Glomerular visceral epithelial cell (primary cell): ENCODE results near the gene TCP1.
"Not testable (repeated sequence)": the region's sequence is repeated elsewhere in the genome, so short reads cannot be mapped to it uniquely, and the experiment has no call there.

Source experiments
- DNase-seq: peaks from one replicate; pipeline ENCODE4 v3.0.0-alpha.2; 2016; ENCODE audit errors: extremely low spot score

The TCP1 gene

DNA sequence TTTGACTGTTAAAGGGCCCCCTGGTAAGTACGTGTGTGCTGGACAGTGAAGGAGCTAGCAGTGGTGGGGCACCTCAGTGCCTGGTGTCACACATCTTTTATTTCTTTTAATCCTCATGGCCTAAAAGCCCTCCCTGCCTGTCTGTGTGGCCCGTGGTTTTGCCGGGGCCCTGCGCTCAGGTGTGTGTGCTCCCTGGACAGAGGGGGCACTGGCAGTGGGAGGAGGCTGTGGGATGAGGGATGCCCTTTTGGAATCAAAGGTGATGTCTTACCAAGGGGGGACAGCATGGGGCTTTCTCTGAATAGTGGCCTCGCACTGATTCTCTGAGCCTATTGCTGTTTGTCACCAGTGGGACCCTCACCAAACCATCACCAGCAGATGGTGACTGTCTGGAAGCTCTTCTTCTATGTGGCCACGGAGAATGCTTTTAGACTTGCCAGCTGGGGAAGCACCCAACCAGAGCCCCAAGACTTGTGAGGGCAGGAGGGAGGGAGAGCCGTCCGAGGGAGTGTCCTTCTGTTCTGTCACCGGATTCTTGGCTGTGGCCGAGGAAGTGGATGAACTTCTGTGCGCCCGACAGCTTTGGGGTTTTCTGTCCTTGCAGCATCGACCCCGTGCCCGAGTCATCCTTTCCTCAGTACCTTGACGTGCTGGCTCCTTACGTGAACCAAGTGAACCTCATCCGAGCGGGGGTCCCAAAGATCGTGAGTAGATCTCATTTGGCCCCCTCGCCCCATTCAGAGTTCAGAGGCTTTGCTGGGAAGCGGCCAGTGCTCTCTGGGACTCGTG, 28.7 kb upstream of the TCP1 start:
- DNase-seq = no peak

DNA sequence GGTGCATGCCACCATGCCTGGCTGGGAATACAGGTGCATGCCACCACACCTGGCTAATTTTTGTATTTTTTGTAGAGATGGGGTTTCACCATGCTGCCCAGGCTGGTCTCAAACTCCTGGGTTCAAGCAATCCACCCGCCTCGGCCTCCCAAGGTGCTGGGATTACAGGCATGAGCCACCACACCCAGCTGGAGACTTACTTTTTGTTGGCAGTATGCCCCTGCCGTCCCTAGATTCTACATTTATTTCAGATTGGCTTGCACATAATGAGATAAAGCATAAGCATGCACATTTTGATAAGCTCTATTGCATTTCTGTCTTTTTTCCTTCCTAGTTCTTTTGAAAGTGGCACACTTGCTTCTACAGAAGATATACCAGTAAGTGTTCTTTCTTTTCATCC, 27.4 kb upstream of the TCP1 start:
- not testable (repeated sequence) for DNase-seq

DNA sequence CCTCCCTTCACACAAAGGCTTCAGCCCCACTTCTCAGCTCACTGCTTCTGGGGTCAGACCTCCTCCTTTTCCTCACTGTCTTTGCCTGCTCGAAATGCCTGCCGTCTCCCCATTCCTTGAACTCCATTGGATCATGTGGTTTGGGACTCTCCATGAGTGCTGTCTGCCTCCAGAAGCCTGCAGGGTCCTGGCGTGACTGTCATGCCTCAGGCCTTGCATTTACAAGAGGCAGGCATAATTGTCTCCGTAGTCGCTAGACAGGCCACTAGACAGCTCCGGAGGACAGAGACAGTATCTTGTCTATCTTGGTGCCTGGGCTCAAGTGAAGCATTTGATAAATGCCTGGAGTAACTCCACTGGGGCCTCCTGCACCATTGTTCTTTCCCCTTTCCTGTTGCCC, 26.0 kb upstream of the TCP1 start:
- no peak for DNase-seq

DNA sequence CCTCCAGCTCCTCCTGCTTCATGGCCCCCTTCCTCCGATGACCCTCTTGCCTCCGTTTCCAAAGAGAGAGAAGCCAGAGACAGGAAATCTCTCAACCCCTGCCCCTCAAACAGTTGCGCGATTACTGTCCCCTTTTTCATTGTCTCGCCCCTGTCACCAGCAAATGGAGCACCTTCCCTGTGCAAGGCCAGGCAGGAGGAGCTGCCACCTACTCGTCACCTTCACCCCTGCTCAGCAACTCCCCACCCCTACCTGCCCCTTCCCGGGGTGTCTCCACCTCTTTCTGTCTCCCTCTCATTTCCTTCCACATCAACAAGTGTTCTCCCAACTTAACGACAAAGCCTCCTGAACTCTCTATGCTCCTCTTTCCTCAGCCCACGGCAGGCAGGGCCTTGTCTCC, 24.4 kb upstream of the TCP1 start:
- no peak for DNase-seq

DNA sequence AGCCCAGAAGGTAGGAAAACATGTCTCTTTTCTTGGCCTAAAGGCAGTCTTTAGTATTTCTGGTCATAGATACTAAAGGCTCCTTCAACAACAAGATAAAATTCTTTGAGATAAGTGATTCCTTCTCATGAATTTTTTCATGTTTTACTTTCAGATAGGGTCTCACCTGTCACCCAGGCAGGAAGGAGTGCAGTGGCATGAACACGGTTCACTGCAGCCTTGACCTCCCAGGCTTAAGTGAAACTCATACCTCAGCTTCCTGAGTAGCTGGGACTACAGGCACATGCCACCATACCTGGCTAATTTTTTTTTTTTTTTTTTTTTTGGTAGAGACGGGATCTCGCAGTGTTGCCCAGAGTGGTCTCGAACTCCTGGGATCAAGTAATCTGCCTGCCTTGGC, 19.7 kb upstream of the TCP1 start:
- DNase-seq = no peak

DNA sequence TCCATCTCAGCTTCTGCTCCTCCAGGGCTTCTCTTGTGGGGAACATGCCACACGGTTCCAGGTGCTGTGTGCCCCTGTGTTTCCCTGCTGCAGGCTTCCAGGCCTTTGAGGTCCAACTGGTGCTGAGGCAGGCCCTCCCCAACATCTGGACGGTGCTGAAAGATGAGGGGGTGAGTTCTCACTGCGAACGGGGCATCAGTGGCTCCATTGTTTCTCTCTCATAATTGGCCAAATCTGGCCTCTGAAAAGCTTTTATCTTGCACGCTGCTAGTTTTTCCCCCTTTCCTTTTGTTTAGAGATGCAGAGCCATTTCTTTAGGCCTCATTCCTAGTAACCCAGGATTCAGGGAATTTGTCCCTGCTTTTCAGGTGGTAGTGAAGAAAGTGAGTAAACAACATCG, 19.2 kb upstream of the TCP1 start:
- no peak for DNase-seq

DNA sequence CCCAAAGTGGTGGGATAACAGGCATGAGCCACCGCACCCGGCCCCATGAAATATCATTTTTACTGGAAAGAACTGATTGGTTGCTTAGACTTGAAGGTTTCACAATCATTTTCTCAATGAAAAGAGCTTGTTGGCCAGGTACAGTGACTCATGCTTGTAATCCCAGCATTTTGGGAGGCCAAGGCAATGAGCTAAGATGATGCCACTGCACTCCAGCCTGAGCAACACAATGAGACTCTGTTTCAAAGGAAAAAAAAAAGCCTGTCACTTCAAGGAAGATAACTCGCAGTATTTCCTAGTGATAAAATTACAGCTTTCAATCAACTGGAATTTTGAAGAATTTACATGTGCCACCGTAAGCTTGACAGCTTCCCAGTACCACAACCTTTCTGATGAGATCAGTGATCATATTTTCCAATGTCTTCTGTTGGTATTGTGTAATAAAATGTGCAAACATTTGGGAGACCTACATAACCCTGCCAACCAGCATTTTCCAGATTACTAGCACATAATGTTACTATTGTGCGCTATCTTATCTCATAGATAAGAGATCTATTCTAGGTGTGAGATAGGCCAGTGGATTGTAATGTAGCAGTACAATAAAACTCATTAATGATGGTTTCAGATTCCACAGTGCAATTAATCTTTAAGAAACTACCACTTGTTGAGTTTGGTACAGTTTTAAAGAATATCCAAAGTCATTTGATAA, 17.9 kb upstream of the TCP1 start:
- no peak for DNase-seq

DNA sequence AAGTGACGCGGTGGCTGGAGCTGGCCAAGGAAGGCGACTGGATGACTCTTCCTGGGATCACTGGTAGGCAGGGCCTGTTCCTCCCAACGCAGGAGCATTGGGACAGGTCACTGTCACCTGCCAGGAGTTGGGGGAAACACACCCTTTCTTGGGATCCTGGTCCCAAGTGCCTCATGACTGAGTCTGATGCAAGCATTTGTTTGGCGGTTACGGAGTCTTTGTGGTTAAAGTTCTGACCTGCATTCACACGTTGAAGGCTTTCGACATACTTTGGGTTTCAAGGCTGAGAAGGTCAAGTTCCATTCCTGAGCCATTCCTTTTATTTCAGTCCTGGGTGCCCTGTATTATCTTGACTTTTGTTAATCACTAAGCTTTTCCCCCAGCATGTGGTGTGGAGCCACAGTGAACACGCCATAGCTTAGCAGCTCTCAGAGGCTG, 16.6 kb upstream of the TCP1 start:
- DNase-seq = peak; percentile 19

DNA sequence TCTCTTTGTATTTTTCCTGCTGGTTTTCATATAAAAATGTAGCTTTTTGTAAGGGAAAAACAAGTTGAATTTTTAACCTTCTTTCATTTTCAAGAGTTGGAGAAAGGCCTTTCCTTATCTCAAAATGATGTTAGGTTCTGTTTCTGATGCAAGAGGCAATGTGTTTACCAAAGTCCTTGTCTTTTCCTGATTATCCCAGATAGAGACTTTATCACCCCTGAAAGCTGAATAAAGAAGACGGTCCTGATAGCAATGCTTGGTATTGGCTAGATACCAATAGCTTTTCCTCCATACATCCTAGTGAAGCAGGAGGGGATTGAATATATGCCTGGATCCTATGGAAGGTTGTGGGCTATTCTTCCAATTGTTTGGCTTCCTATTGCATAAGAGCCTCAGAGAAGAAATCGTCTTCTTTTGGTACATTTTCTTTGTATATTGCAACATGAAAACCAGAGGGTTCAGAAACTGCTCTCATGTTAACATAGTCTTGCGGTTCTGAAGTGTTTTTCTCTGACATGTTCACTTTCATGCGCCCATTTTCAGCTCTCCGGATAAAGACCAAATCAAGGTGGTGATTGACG, 16.1 kb upstream of the TCP1 start:
- DNase-seq = no peak

DNA sequence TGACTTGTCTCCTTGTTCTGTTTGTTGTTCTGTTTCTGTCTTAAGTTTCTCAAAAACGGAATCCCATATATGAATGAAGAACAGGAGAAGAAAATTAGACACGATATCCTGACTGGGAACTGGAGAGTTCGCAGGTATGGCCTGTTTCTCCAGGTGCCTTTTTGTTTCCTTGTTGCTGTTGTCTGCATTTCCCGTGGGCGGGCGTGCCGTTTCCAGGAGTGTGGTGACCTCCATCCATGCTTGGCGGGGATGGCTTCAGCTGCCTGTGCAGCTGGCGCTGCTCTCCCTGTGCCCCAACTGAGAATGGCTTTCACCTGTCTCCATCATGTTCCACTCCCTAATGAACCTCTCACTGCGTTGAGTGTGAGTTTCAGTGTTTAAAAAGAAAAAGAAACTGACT, 15.1 kb upstream of the TCP1 start:
- no peak for DNase-seq

DNA sequence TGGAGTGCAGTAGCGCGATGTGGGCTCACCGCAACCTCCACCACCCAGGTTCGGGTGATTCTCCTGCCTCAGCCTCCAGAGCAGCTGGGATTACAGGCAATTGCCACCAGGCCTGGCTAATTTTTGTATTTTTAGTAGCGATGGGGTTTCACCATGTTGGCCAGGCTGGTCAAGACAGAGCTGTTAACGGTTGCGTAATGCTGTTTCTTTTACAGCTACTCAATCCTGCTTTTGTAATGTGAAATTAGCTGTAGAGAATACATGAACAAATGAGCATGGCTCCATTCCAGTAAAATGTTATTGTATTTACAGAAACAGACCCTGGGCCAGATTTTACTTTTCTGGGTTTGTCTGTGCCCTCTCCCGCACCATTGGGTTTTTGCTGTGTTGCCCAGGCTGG, 12.5 kb upstream of the TCP1 start:
- DNase-seq = no peak

DNA sequence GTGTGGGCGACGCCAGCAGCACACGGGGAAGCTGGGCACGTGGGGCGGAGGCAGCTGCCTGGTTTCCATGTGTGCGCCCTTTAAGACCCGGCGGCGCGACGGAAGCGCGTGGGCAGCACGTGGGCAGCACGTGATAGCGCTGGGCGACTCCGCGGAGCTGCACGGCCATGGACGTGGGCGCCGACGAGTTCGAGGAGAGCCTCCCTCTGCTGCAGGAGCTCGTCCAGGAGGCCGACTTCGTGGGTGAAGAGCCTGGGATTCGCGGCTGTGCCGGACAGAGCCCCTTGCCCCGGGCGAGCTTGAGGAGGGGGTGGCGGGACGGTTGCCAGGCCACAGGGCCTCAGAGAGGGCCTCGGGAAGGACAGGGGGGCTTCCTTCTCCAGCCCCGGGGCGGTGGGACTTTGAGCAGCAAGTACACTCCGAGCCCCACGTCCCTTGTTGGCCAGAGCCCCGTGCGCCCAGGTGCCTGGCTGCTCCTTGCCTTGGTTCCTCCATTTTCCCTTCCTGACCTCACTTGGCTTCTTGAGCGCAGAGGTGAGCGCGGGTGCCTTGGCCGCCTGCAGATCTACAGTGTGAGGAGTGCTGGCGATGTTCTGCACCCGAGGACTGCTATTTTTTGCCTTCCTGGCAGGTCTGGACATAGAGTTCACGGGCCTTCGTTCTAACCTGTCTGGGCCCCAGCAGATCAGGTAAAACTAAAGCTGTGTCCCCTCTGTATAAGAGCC, 10.9 kb upstream of the TCP1 start, which contains the start of gene PNLDC1:
TSS of gene PNLDC1 (plus strand) at position 136 of the 725 bp plus-strand sequence. CDS start at position 168, 32 bp downstream.
- no peak for DNase-seq

DNA sequence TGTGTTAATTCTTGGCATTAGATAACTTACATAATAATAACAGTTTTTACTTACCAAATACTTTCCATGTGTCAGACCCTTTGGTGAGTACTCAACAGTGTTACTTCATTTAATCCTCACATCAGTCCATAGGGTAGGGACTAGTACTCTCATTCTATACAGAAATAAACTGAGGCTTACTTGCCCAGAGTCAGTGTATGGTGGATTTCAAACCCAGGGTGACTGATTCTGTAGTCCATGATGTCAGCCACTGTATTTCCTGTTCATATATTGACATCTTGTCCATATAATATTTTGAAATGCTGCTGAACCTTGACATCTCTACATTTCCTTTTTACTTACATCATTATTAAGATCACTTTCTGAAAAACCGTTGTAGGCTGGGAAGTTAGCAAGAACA, 8.2 kb upstream of the TCP1 start:
- DNase-seq = no peak

DNA sequence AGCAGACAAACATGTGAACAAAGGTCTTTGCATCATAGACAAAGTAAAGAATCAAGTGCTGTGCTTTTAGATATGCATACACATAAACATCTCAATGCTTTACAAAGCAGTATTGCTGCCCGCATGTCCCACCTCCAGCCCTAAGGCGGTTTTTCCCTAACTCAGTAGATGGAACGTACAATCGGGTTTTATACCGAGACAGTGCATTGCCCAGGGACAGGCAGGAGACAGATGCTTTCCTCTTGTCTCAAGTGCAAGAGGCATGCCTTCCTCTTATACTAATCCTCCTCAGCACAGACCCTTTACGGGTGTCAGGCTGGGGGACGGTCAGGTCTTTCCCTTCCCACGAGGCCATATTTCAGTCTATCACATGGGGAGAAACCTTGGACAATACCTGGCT, 5.6 kb upstream of the TCP1 start:
- not testable (repeated sequence) for DNase-seq

DNA sequence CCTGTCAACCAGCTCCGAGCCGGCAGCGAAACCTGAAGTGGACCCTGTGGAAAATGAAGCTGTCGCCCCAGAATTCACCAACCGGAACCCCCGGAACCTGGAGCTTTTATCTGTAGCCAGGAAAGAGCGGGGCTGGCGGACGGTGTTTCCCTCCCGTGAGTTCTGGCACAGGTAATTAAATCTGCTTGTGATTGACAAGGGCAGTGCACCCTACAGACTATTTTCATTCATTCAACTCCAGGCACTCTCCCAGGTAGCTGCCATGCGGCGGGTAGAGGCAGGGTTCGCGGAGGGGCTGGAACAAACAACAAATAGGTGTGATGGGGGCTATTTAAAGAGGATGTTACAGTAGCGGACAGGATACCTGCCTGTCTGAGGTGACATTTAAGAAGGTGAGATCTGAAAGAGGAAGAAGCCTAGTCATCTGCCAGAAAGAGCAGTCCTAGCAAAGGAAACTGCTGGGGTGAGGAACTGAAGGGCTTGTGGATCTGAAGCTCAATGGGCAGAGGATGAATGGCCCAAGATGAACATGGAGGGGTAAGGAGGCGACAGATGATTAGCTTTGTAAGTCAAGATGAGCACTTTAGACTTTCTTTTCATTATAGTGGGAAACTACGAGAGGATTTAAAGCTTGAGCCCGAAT, 1.7 kb upstream of the TCP1 start:
- no peak for DNase-seq

DNA sequence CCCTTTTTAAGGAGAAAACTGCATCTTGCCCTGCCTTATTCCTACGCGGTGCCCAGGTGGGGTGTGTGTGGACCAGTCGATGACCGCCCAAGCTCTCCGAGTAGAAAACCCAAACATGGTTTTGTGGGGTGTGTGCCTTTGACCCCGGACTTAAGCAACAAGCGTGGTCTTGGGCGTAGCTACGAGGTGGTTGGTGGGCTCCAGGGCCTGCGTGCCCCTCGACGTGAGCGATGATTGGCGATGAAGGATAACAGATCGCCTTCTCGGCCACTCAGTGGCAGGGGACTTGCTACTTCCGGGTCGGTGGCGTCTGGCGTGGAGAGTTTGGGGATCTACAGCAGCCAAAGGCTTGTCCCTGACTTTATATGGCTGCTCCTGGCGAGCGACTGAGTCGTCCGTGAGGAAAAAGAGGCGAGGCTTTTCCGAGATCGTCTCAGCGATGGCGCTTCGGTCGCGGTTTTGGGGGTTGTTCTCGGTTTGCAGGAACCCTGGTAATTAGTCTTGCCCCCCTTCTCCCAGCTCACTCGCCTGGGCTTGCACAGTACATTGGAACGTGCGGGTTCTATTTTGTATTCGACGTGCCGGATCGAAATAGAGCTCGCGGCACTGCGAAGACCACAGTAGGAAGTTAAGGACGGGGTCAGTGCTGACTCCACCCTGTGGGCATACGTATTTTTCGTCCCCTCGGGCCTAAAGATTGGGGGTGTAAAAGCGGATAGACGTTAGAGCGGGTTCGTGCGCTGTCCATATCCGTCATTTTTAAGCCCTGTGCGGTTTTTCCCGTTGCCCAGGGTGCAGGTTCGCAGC, 950 bp upstream of the TCP1 start, which contains the start of gene MRPL18:
TSS of gene MRPL18 (plus strand) at position 319 of the 807 bp plus-strand sequence. CDS start at position 440, 121 bp downstream.
- DNase-seq = peak; percentile 97

DNA sequence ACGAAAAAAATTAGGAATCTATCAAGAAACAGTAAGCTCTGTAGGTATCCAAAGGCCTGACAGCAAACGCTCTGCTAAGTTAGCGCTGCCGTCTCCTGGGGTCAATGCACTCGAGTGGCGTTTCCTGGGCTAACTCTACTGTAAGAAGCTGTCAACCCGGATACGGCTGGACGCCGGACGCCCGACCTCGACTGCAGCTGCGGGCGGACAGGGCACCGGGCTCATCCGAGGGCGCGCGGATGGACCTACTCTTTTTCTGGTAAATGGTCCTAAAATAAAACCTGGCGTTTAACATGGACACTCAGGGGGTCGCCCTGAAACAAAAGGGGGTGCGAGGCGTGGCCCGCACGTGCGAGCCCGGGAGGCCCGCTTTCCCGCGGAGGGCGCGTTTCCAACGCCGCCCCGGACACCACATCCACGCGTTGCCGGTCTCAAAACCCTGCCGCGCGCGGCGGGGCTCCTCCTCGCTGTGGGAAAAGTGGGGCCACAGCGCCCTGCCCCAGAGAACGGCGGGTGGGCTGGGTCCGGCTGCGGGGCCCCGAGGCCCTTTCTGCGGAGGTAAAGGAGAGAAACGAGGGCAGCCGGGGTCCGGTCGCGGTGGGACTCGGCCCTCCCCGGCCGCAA, 537 bp downstream of the TCP1 start:
- peak; percentile 56 for DNase-seq

DNA sequence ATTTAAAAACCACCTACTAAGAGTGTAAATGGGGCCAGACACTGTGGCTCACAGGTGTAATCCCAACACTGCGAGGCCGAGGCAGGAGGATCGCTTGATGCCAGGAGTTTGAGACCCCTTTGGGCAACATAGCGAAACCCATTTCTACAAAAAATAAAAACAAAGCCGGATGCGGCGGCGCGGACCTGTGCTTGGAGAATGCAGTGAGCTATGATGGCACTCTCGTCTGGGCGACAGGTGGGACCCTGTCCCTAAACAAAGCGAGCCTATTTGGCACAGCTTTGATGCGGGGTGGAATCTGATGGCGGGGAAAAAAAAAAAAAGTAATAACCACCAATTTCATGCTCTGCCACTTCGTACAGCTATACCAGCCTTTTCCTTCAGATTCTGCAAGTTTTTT, 1.1 kb downstream of the TCP1 start:
- DNase-seq = no peak

DNA sequence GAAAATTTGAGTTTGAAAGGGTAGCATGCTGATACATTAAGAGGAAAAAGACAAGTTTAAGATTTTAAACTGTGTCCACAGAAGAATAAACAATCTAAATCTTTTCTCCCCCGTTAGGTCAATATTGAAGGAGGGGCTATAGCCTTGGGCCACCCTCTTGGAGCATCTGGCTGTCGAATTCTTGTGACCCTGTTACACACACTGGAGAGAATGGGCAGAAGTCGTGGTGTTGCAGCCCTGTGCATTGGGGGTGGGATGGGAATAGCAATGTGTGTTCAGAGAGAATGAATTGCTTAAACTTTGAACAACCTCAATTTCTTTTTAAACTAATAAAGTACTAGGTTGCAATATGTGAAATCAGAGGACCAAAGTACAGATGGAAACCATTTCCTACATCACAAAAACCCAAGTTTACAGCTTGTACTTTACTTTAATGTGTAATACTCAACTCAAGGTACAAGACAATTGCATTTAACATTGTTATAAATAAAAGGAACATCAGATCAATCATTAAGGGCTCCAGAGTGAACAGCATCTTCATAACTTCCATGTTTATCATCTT, 10.8 kb downstream of the TCP1 start:
- DNase-seq = no peak

DNA sequence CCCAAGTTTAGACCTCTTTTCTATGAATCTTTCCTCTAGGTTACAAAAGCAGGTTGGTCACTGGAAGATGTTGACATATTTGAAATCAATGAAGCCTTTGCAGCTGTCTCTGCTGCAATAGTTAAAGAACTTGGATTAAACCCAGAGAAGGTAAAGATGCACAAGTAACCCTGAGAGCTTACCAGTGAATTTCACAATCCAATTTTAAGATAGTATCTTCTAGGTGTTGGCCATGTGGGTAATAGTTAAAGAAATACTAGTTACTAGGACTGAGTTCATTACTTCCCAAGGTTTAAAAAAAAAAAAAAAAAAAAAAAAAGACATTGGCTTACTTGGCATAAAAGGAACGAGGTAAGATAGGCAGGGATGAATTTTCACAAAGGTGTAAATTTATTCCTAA, 11.3 kb downstream of the TCP1 start:
- DNase-seq = no peak
